Prostate gland (tissue), 2 donors: ENCODE data around the gene MLYCD.

Experiments used
- POLR2A ChIP-seq: fragments of 450-650 bp; IDR thresholded peaks from one replicate; pipeline ENCODE4 v1.6.1; 2016; ENCODE audit warnings: antibody characterized with exemption, mild to moderate bottlenecking
- POLR2AphosphoS5 ChIP-seq: sonication (generic); formaldehyde crosslinking; IDR thresholded peaks from one replicate; pipeline ENCODE4 v1.6.1; 2017; ENCODE audit warnings: antibody characterized with exemption
- TF ChIP-seq, protein P1 (sequence below), 4 experiments: fragments of 200-600 bp in 2 of 4; fragments of 450-650 bp in 2 of 4; sonication (generic) in 2 of 4; IDR thresholded peaks; 1 replicate in 3 of 4; 2 replicates in 1 of 4; pipeline ENCODE4 v1.5.1; 2016 to 2019; ENCODE audit warnings: antibody characterized with exemption in 4 of 4, mild to moderate bottlenecking in 2 of 4, moderate library complexity in 2 of 4

DNA sequence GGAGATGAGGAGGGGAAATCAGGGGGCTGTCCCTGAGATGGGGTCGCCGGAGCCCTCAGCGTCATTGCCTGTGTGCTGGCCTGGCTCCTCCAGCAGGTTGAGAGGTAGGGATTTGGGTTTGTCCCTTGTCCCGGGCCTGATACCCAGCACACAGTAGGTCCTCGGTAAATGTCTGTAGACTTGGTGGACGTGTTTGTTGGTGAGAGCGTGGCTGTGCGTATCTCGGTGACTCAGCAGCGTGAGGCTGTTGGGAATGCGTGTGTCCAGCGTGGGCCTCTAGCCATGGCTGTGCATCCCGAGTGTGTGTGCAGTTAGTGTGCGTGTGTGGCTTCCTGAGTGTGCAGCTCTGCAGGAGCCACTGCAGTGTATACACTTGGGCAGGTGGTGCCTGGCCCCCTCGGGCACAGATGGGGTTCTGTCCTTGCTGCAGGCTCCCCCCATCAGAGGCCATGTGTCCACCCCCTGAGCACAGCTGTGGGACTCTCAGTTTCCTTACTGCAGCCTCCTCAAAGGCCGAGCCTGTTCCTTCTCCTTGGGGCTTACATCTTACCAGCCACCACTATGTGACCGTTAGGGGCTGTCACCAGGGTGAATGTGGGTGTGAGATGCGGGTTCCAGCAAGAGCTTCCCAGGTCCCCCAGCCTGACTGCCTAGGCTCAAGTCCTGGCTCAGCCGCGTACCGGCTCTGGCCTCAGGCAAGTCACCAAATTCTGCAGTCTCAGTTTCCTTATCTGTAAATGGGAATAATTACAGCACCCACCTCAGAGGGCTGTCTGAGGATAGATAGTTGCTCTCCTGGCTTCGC lies 74.9 kb downstream of the MLYCD start:
- TF ChIP-seq, protein P1, sequence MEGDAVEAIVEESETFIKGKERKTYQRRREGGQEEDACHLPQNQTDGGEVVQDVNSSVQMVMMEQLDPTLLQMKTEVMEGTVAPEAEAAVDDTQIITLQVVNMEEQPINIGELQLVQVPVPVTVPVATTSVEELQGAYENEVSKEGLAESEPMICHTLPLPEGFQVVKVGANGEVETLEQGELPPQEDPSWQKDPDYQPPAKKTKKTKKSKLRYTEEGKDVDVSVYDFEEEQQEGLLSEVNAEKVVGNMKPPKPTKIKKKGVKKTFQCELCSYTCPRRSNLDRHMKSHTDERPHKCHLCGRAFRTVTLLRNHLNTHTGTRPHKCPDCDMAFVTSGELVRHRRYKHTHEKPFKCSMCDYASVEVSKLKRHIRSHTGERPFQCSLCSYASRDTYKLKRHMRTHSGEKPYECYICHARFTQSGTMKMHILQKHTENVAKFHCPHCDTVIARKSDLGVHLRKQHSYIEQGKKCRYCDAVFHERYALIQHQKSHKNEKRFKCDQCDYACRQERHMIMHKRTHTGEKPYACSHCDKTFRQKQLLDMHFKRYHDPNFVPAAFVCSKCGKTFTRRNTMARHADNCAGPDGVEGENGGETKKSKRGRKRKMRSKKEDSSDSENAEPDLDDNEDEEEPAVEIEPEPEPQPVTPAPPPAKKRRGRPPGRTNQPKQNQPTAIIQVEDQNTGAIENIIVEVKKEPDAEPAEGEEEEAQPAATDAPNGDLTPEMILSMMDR (IDR thresholded peaks at IDR 0.05), result no peak
- TF ChIP-seq POLR2A (no peak), POLR2AphosphoS5 (no peak)
